H9 (cell line): ENCODE measurements around the gene BPIFB1. TPM values are rescaled to one million over a fixed set of nuclear protein-coding genes. Genes with fewer than 3 reads are reported as not detected.

Experiments
- DNase-seq: peaks from one replicate; pipeline ENCODE4 v3.0.0-alpha.2; 2017
- H2AFZ ChIP-seq: one replicate; pipeline ENCODE4 v1.6.1; 2013; ENCODE audit warnings: mild to moderate bottlenecking, low read length, control low read depth, moderate library complexity
- H2AK5ac ChIP-seq: 2 replicates; pipeline ENCODE4 v1.6.1; 2013; ENCODE audit warnings: low read length, control low read depth, mixed read lengths; ENCODE audit not compliant: insufficient read length
- H2BK120ac ChIP-seq: one replicate; pipeline ENCODE4 v1.6.1; 2013; ENCODE audit warnings: low read depth, mild to moderate bottlenecking, low read length, control low read depth, inconsistent platforms; ENCODE audit not compliant: poor library complexity, severe bottlenecking
- H2BK12ac ChIP-seq: 2 replicates; pipeline ENCODE4 v1.6.1; 2013; ENCODE audit warnings: low read length, control low read depth, mixed read lengths, low read depth; ENCODE audit not compliant: insufficient read length
- H2BK15ac ChIP-seq: 2 replicates; pipeline ENCODE4 v1.6.1; 2013; ENCODE audit warnings: low read depth, low read length, control low read depth
- H2BK20ac ChIP-seq: one replicate; pipeline ENCODE4 v1.6.1; 2013; ENCODE audit warnings: low read depth, mild to moderate bottlenecking, low read length, control low read depth, inconsistent platforms; ENCODE audit not compliant: poor library complexity, severe bottlenecking
- H2BK5ac ChIP-seq: 2 replicates; pipeline ENCODE4 v1.6.1; 2013; ENCODE audit warnings: low read length, control low read depth, mixed read lengths; ENCODE audit not compliant: insufficient read length
- H3K14ac ChIP-seq: 2 replicates; pipeline ENCODE4 v1.6.1; 2013; ENCODE audit warnings: low read length, control low read depth; ENCODE audit not compliant: insufficient read depth
- H3K18ac ChIP-seq: 2 replicates; pipeline ENCODE4 v1.6.1; 2013; ENCODE audit warnings: low read depth, mild to moderate bottlenecking, mixed read lengths, low read length, control low read depth; ENCODE audit not compliant: insufficient read length
- H3K23ac ChIP-seq: 2 replicates; pipeline ENCODE4 v1.6.1; 2013; ENCODE audit warnings: low read length, control low read depth, mixed read lengths, low read depth; ENCODE audit not compliant: insufficient read length
- H3K23me2 ChIP-seq: 2 replicates; pipeline ENCODE4 v1.6.1; 2013; ENCODE audit warnings: low read depth, mild to moderate bottlenecking, mixed read lengths, low read length, control low read depth; ENCODE audit not compliant: insufficient read length, poor library complexity, severe bottlenecking
- H3K27ac ChIP-seq: 2 replicates; pipeline ENCODE4 v1.5.1; 2013; ENCODE audit warnings: low read length, control low read depth, mixed read lengths, low read depth; ENCODE audit not compliant: insufficient read length
- H3K27me3 ChIP-seq: 2 replicates; pipeline ENCODE4 v1.6.1; 2013; ENCODE audit warnings: low read length, control low read depth, inconsistent platforms; ENCODE audit not compliant: insufficient read depth
- H3K4ac ChIP-seq: 2 replicates; pipeline ENCODE4 v1.6.1; 2013; ENCODE audit warnings: low read depth, mild to moderate bottlenecking, control low read depth, inconsistent platforms, low read length, moderate library complexity
- H3K4me1 ChIP-seq: 2 replicates; pipeline ENCODE4 v1.6.1; 2013; ENCODE audit warnings: low read length, control low read depth, inconsistent platforms; ENCODE audit not compliant: insufficient read depth
- H3K4me2 ChIP-seq: 2 replicates; pipeline ENCODE4 v1.6.1; 2013; ENCODE audit warnings: low read length, control low read depth, mixed read lengths; ENCODE audit not compliant: insufficient read length, insufficient read depth
- H3K56ac ChIP-seq: 2 replicates; pipeline ENCODE4 v1.6.1; 2013; ENCODE audit warnings: low read depth, mild to moderate bottlenecking, mixed read lengths, low read length, control low read depth; ENCODE audit not compliant: insufficient read length
- H3K79me1 ChIP-seq: 2 replicates; pipeline ENCODE4 v1.6.1; 2013; ENCODE audit warnings: low read depth, mild to moderate bottlenecking, moderate library complexity, low read length, control low read depth, inconsistent platforms; ENCODE audit not compliant: insufficient read depth, poor library complexity, severe bottlenecking
- H3K79me2 ChIP-seq: 2 replicates; pipeline ENCODE4 v1.6.1; 2013; ENCODE audit warnings: low read length, control low read depth, inconsistent platforms; ENCODE audit not compliant: insufficient read depth
- H3K9ac ChIP-seq: 2 replicates; pipeline ENCODE4 v1.6.1; 2013; ENCODE audit warnings: low read length, control low read depth, mixed read lengths; ENCODE audit not compliant: insufficient read length; ENCODE audit errors: extremely low read depth
- H3K9me3 ChIP-seq: one replicate; pipeline ENCODE4 v1.6.1; 2013; ENCODE audit warnings: low read depth, low read length, inconsistent platforms; ENCODE audit not compliant: control insufficient read depth
- H3T11ph ChIP-seq: one replicate; pipeline ENCODE4 v1.6.1; 2013; ENCODE audit warnings: mild to moderate bottlenecking, low read length, control low read depth, inconsistent platforms
- H4K20me1 ChIP-seq: one replicate; pipeline ENCODE4 v1.6.1; 2013; ENCODE audit not compliant: control insufficient read depth, insufficient read length, insufficient read depth
- H4K5ac ChIP-seq: 2 replicates; pipeline ENCODE4 v1.6.1; 2013; ENCODE audit warnings: low read depth, mild to moderate bottlenecking, mixed read lengths, low read length, control low read depth; ENCODE audit not compliant: insufficient read length
- H4K8ac ChIP-seq: replicated peaks from 2 replicates; pipeline ENCODE4 v1.6.1; 2013; ENCODE audit warnings: low read length, control low read depth, mixed read lengths, low read depth; ENCODE audit not compliant: insufficient read length
- H4K91ac ChIP-seq: 2 replicates; pipeline ENCODE4 v1.6.1; 2013; ENCODE audit warnings: low read depth, mild to moderate bottlenecking, moderate library complexity, mixed read lengths, low read length, control low read depth; ENCODE audit not compliant: insufficient read length
- H3K27ac Mint-ChIP-seq, 3 experiments: 2 replicates in 2 of 3; 3 replicates in 1 of 3; pipeline ENCODE4 v1.8.0; 2020 to 2021; ENCODE audit warnings: mixed read lengths in 3 of 3, mild to moderate bottlenecking in 1 of 3, moderate library complexity in 1 of 3
- H3K27me3 Mint-ChIP-seq: 2 replicates; pipeline ENCODE4 v1.8.0; 2021; ENCODE audit warnings: low read depth, mild to moderate bottlenecking, moderate library complexity, mixed read lengths
- H3K36me3 Mint-ChIP-seq, 3 experiments: 2 replicates in 2 of 3; 3 replicates in 1 of 3; pipeline ENCODE4 v1.8.0; 2020 to 2021; ENCODE audit warnings: low read depth in 3 of 3, mixed read lengths in 3 of 3; ENCODE audit not compliant: insufficient read depth in 1 of 3
- H3K4me1 Mint-ChIP-seq, 2 experiments: 2 replicates each; pipeline ENCODE4 v1.8.0; 2020; ENCODE audit warnings: mixed read lengths in 2 of 2
- H3K4me3 Mint-ChIP-seq, 2 experiments: 2 replicates in 1 of 2; 3 replicates in 1 of 2; pipeline ENCODE4 v1.8.0; 2020 to 2021; ENCODE audit warnings: mild to moderate bottlenecking in 2 of 2, mixed read lengths in 2 of 2, moderate library complexity in 1 of 2
- H3K9me3 Mint-ChIP-seq, 2 experiments: 2 replicates in 1 of 2; 3 replicates in 1 of 2; pipeline ENCODE4 v1.8.0; 2020; ENCODE audit warnings: mild to moderate bottlenecking in 2 of 2, mixed read lengths in 2 of 2, moderate library complexity in 1 of 2
- CTCF ChIP-seq: fragments of 200-600 bp; sonication (generic); conservative IDR thresholded peaks from 3 replicates; pipeline ENCODE4 v1.8.0; 2021; ENCODE audit warnings: antibody characterized with exemption, mild to moderate bottlenecking
- WGBS: extraction: QIAGEN DNeasy Blood & Tissue Kit; methylation state at CpG from one replicate; pipeline ENCODE4 v1.1.7; 2013; ENCODE audit warnings: missing lambda C conversion rate, low lambda C conversion rate, mixed read lengths; ENCODE audit not compliant: insufficient read length; ENCODE audit errors: extremely low coverage; 5-methylcytosine and 5-hydroxymethylcytosine counted together
- total RNA-seq: library from RNA; stranded (reverse); gene quantifications from 2 replicates; pipeline ENCODE4 v1.2.1, GENCODE V29; 2021

Gene BPIFB1
- total RNA-seq, 1 experiment from 2014 or later = not detected

- no peak overlapping the region for H3K4ac ChIP-seq
- no peak overlapping the region for H2BK12ac ChIP-seq
- TF ChIP-seq CTCF = no peak
- Mint-ChIP-seq H3K27ac (no peak overlapping the region), H3K4me3 (no peak overlapping the region), H3K9me3 (no peaks in the 10 kb centered on the region), H3K27me3 (peaks cover 6% of the 10 kb centered on the region), H3K4me1 (no peaks in the 10 kb centered on the region), H3K36me3 (no peaks in the 10 kb centered on the region; a peak in 1 of 7 replicates)
- H3K9ac ChIP-seq = no peak overlapping the region
- DNase-seq = no peak
- H3K27ac ChIP-seq = no peak overlapping the region
- no peak overlapping the region for H4K5ac ChIP-seq
- H3K4me2 ChIP-seq = no peak overlapping the region
- WGBS = no CpG with 5 or more reads among the region's 3 CpGs
- no peak overlapping the region for H3K18ac ChIP-seq
- no peak overlapping the region for H2BK5ac ChIP-seq
- no peak overlapping the region for H2BK120ac ChIP-seq
- H2AFZ ChIP-seq = no peak overlapping the region
- H3K23ac ChIP-seq = no peak overlapping the region
- no peak overlapping the region for H3K56ac ChIP-seq
- no peaks in the 10 kb centered on the region for H3K27me3 ChIP-seq
- no peak overlapping the region for H2AK5ac ChIP-seq
- H4K91ac ChIP-seq = no peak overlapping the region
- no peaks in the 10 kb centered on the region for H3K23me2 ChIP-seq
- H3T11ph ChIP-seq = no peak overlapping the region
- no peaks in the 10 kb centered on the region for H3K4me1 ChIP-seq
- no peak overlapping the region for H2BK15ac ChIP-seq
- no peaks in the 10 kb centered on the region for H3K79me2 ChIP-seq
- H4K8ac ChIP-seq = no peak overlapping the region
- H2BK20ac ChIP-seq = no peak overlapping the region
- no peak overlapping the region for H3K14ac ChIP-seq
- no peaks in the 10 kb centered on the region for H4K20me1 ChIP-seq
- no peaks in the 10 kb centered on the region for H3K9me3 ChIP-seq
- no peaks in the 10 kb centered on the region for H3K79me1 ChIP-seq
Measured at GRCh38 chr20:33322456-33322855, 39.4 kb downstream of the BPIFB1 start.
